HEK293T (cell line): ENCODE measurements around the gene CCIN.

Experiments used
- ELF4 ChIP-seq: fragments of 450-650 bp; IDR thresholded peaks from 2 replicates; pipeline ENCODE4 v1.6.1; 2017; ENCODE audit warnings: antibody characterized with exemption
- HDGF ChIP-seq: fragments of 450-650 bp; IDR thresholded peaks from 2 replicates; pipeline ENCODE4 v1.6.1; 2017; ENCODE audit warnings: antibody characterized with exemption, borderline replicate concordance
- L3MBTL2 ChIP-seq: fragments of 450-650 bp; conservative IDR thresholded peaks from 2 replicates; pipeline ENCODE4 v1.6.1; 2016; ENCODE audit warnings: mild to moderate bottlenecking

DNA sequence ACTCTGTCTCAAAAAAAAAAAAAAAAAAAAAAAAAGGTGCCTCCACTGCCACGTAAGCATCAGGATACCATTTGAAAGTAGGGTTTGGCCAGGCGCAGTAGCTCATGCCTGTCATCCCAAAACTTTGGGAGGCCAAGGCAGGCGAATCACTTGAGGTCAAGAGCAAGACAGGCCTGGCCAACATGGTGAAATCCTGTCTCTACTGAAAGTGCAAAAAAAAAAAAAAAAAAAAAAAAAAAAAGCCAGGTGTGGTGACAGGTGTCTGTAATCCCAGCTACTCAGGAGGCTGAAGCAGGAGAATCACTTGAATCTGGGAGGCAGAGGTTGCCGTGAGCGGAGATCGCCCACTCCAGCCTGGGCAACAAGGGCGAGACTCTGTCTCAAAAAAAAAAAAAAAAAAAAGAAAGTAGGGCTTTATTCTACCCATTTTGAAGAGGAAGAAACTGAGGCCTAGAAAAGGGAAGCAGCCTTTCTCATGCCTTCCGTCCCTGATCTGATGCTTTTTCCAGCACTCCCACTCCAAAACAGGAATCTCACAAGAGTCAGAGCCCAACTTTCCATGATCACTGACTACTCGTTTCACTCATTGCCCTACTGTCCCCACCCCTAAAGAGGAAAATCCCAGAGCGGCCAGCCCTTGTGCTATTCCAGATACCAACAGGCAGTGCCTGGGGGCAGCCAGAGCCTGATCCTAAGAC lies 16.3 kb upstream of the CCIN start:
- TF ChIP-seq ELF4 = no peak
- TF ChIP-seq HDGF = no peak
- TF ChIP-seq L3MBTL2 = no peak
